CD4-positive, alpha-beta T cell (primary cell): ENCODE results near the gene BTBD19. TPM values are rescaled to one million over a fixed set of nuclear protein-coding genes. Genes with fewer than 3 reads are reported as not detected.
A peak's percentile ranks its signal among the peaks of the same experiment; 100 is the strongest.

Experiments used
- ATAC-seq: fragments of 200-7000 bp; cut with Tn5 transposase; one replicate; pipeline ENCODE4 v1.10.0; 2022; ENCODE audit warnings: mild to moderate bottlenecking; ENCODE audit not compliant: poor library complexity
- CTCF ChIA-PET: fragments of 350-600 bp; sonication (Branson Sonifier 250); formaldehyde crosslinking; loops from one replicate; lab custom pipeline; 2021; ENCODE audit warnings: antibody characterized with exemption, inconsistent platforms; lab: Charles Lee
- POLR2A ChIA-PET: fragments of 350-600 bp; sonication (Branson Sonifier 250); formaldehyde crosslinking; loops from one replicate; lab custom pipeline; 2021; ENCODE audit warnings: antibody characterized with exemption, inconsistent platforms; lab: Charles Lee
- DNase-seq, 14 experiments: peaks; one replicate each; pipeline ENCODE4 v3.0.0-alpha.2; 2013 to 2020; ENCODE audit warnings: mixed read lengths in 2 of 14
- H3K27ac ChIP-seq, 2 donors: one replicate each; pipeline versions ENCODE4 v1.5.1 to v1.7.0; 2013; ENCODE audit warnings: low read length in 2 of 2, low read depth in 1 of 2, mild to moderate bottlenecking in 1 of 2
- H3K27me3 ChIP-seq, 2 experiments: 1 replicate in 1 of 2; 2 replicates in 1 of 2; pipeline versions ENCODE4 v1.6.1 to v1.7.0; 2013; ENCODE audit warnings: low read length in 2 of 2, control low read depth in 1 of 2, mild to moderate bottlenecking in 1 of 2, moderate library complexity in 1 of 2; ENCODE audit not compliant: insufficient read depth in 2 of 2, control insufficient read depth in 1 of 2
- H3K36me3 ChIP-seq: one replicate; pipeline ENCODE4 v1.6.1; 2013; ENCODE audit warnings: low read length, control low read depth; ENCODE audit not compliant: insufficient read depth
- H3K4me1 ChIP-seq: one replicate; pipeline ENCODE4 v1.6.1; 2013; ENCODE audit warnings: low read length, control low read depth; ENCODE audit not compliant: insufficient read depth
- H3K4me3 ChIP-seq: one replicate; pipeline ENCODE4 v1.5.1; 2013; ENCODE audit warnings: mild to moderate bottlenecking, low read length, moderate library complexity
- H3K9me3 ChIP-seq, 2 experiments: 1 replicate in 1 of 2; 2 replicates in 1 of 2; pipeline versions ENCODE4 v1.6.1 to v1.7.0; 2013; ENCODE audit warnings: low read length in 2 of 2, mild to moderate bottlenecking in 2 of 2, control low read depth in 1 of 2, moderate library complexity in 1 of 2; ENCODE audit not compliant: control insufficient read depth in 1 of 2, insufficient read depth in 1 of 2
- H3K27ac Mint-ChIP-seq: one replicate; pipeline ENCODE4 v1.8.0; 2020; ENCODE audit warnings: mixed read lengths
- H3K27me3 Mint-ChIP-seq: one replicate; pipeline ENCODE4 v1.8.0; 2021; ENCODE audit warnings: mixed read lengths
- H3K36me3 Mint-ChIP-seq: one replicate; pipeline ENCODE4 v1.8.0; 2021; ENCODE audit warnings: low read depth, mixed read lengths
- H3K4me1 Mint-ChIP-seq: one replicate; pipeline ENCODE4 v1.8.0; 2021; ENCODE audit warnings: low read depth, mixed read lengths
- H3K4me3 Mint-ChIP-seq: one replicate; pipeline ENCODE4 v1.8.0; 2020; ENCODE audit warnings: mild to moderate bottlenecking, mixed read lengths
- H3K9me3 Mint-ChIP-seq: one replicate; pipeline ENCODE4 v1.8.0; 2020; ENCODE audit warnings: mixed read lengths
- CTCF ChIP-seq: fragments of 200-600 bp; IDR thresholded peaks from one replicate; pipeline ENCODE4 v1.8.0; 2022; ENCODE audit warnings: antibody characterized with exemption, mild to moderate bottlenecking
- intact Hi-C, 2 experiments: fragments of 100-400 bp; cut with DNase I in 1 of 2; cut with micrococcal nuclease in 1 of 2; formaldehyde crosslinking; loops; one replicate each; pipeline versions ENCODE4 v1.15.1 to v1.9.0; 2023 to 2025; cut with DNase I, micrococcal nuclease
- total RNA-seq, 174 experiments: library from RNA in 2 of 174; stranded (reverse) in 2 of 174; gene quantifications; one replicate each; pipeline ENCODE4 v1.2.3 and lab custom pipeline; 2021 to 2026

Gene BTBD19
- total RNA-seq, 2 experiments from 2014 or later: 35.9 to 36.5 TPM

DNA sequence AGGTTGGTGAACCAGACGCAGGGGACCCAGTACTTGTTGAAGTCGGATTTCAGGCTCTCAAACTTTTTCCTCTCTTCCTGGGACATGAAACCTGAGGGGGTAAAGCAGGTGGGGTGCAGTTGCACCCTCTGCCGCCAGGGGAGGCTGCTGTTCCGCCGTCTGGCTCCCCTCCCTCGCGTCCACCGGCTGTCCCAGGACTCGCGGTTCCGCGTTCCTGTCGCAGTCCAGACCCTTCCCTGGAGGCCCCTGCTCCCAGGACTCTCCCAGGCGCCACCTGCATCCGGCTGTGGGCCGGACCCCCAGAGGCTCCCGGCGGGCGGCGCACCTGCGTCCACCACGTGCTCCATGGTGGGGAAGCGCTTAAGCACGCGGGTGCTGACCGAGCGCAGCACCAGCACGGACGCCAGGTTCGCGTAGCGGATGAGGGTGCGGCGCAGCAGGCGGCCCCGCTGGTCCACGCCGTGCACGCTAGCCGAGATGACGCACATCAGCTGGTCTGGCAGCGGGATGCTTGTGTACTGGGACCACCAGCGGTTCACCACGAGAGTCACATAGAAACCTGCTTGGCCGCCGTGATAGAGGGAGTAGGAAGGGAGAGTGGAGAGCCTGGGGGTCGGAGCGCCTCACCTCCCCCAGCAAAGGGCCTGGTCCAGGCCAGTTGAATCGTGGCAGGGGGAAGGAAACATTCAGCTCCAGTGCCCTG lies 22.0 kb upstream of the BTBD19 start:
- Mint-ChIP-seq H3K4me1 (peaks cover 31% of the 10 kb centered on the region), H3K9me3 (no peaks in the 10 kb centered on the region), H3K27ac (peak overlapping the region; percentile 53), H3K4me3 (peak overlapping the region; percentile 86), H3K36me3 (peaks cover 4% of the 10 kb centered on the region), H3K27me3 (no peaks in the 10 kb centered on the region)
- ChIA-PET POLR2A (interaction anchor here (0.9 to 5.6 kb wide), 12 partner anchors 10 to 225 kb away, joined by 3 to 61 read pairs (median 6); partner anchors contain the start of genes BTBD19, DYNLT4, HECTD3 and PLK3), CTCF (interaction anchor here (0.8 to 3.6 kb wide), 8 partner anchors 11 to 225 kb away, joined by 3 to 20 read pairs (median 6); partner anchors contain the start of genes EIF2B3, HECTD3, PLK3 and RNU5D-1)
- ATAC-seq: peak; percentile 84
- H3K36me3 ChIP-seq: peaks cover 6% of the 10 kb centered on the region
- peak; percentile 64 to 89 (median 74) for DNase-seq
- peak overlapping the region; percentile 58 for H3K4me3 ChIP-seq
- intact Hi-C loops: loop anchor here (2.0 to 5.0 kb wide), 5 partner anchors 15 to 516 kb away; partner anchors contain the start of gene PLK3 (in 1 of the 2)
- TF ChIP-seq CTCF: peak; percentile 99
- peak overlapping the region; percentile 4 to 37 for H3K27ac ChIP-seq
- H3K27me3 ChIP-seq: no peaks in the 10 kb centered on the region
- H3K4me1 ChIP-seq: peaks cover 35% of the 10 kb centered on the region
- no peaks in the 10 kb centered on the region for H3K9me3 ChIP-seq

DNA sequence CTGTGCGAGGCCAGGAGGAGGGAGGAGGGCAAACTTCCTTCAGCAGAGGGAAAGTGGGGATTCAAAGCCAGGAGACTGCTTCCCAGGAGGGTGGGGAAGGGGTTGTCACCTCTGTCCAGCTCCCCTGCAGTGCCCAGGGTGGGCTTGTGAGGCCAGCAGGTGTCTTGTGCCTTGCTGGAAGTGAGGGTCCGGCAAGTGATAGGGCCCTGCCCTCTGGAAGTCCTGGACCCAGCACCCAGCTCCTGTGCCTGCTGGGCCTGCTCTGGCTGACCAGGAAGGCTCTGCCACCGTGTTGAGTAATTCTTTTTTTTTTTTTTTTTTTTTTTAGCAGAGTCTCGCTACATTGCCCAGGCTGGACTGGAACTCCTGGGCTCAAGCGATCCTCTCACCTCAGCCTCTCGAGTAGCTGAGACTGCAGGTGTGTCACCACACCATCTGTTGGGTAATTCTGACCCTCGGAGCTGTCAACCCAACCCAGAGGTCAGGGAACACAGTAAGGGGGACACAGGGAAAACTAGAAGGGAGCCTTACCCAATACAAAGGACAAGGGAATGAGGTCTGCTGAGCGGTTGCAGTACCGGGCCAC lies 21.4 kb upstream of the BTBD19 start:
- H3K27ac Mint-ChIP-seq: no peak overlapping the region
- no peaks in the 10 kb centered on the region for H3K9me3 Mint-ChIP-seq
- no peaks in the 10 kb centered on the region for H3K27me3 Mint-ChIP-seq
- no peaks in the 10 kb centered on the region for H3K9me3 ChIP-seq
- peaks cover 35% of the 10 kb centered on the region for H3K4me1 ChIP-seq
- ChIA-PET CTCF (interaction anchor here (0.8 to 1.5 kb wide), 3 partner anchors 12 to 33 kb away, joined by 3 to 10 read pairs (median 4); partner anchors contain the start of genes PLK3 and RPS8), POLR2A (interaction anchor here (1.0 to 5.6 kb wide), 7 partner anchors 11 to 65 kb away, joined by 3 to 61 read pairs (median 7); partner anchors contain the start of genes PLK3, RNU5D-1 and RPS8)
- H3K4me3 ChIP-seq: peak overlapping the region; percentile 58
- TF ChIP-seq CTCF: no peak
- H3K27ac ChIP-seq: peak overlapping the region in 1 of 2 donors; percentile 37
- intact Hi-C loops: loop anchor here (2.0 to 5.0 kb wide), 5 partner anchors 14 to 515 kb away; partner anchors contain the start of gene PLK3 (in 1 of the 2)
- no peaks in the 10 kb centered on the region for H3K36me3 Mint-ChIP-seq
- no peaks in the 10 kb centered on the region for H3K27me3 ChIP-seq
- peaks cover 31% of the 10 kb centered on the region for H3K4me1 Mint-ChIP-seq
- no peak for ATAC-seq
- H3K36me3 ChIP-seq: peaks cover 3% of the 10 kb centered on the region
- H3K4me3 Mint-ChIP-seq: no peak overlapping the region
- peak in 1 of 14 experiments; percentile 22 for DNase-seq

GRCh38 chr1:44787506-44787905 lies 20.8 kb upstream of the BTBD19 start:
- ChIA-PET POLR2A (interaction anchor here (1.0 to 5.6 kb wide), 11 partner anchors 12 to 224 kb away, joined by 3 to 61 read pairs (median 6); partner anchors contain the start of genes HECTD3, PLK3, RNU5D-1 and RPS8), CTCF (interaction anchor here (0.9 to 1.7 kb wide), 4 partner anchors 12 to 58 kb away, joined by 3 to 10 read pairs (median 4); partner anchors contain the start of genes PLK3, RNU5D-1 and RPS8)
- ATAC-seq: no peak
- no peak overlapping the region for H3K4me3 ChIP-seq
- no peaks in the 10 kb centered on the region for H3K36me3 Mint-ChIP-seq
- H3K9me3 Mint-ChIP-seq: no peaks in the 10 kb centered on the region
- peaks cover 31% of the 10 kb centered on the region for H3K4me1 Mint-ChIP-seq
- no peaks in the 10 kb centered on the region for H3K27me3 Mint-ChIP-seq
- intact Hi-C loops: loop anchor here (2.0 to 5.0 kb wide), 5 partner anchors 13 to 515 kb away; partner anchors contain the start of gene PLK3 (in 1 of the 2)
- no peaks in the 10 kb centered on the region for H3K9me3 ChIP-seq
- H3K27me3 ChIP-seq: no peaks in the 10 kb centered on the region
- peaks cover 35% of the 10 kb centered on the region for H3K4me1 ChIP-seq
- peak overlapping the region; percentile 33 for H3K27ac Mint-ChIP-seq
- H3K27ac ChIP-seq: no peak overlapping the region
- peaks cover 3% of the 10 kb centered on the region for H3K36me3 ChIP-seq
- no peak overlapping the region for H3K4me3 Mint-ChIP-seq
- no peak for DNase-seq
- no peak for TF ChIP-seq CTCF
